Endothelial cell of umbilical vein (primary cell): Measurements from ENCODE around the gene SYNDIG1. TPM values are rescaled to one million over a fixed set of nuclear protein-coding genes. Genes with fewer than 3 reads are reported as not detected.

Experiments
- BruUV-seq: library from RNA; stranded (reverse); fragments of 400-500 nt; replicated peaks from 2 replicates; lab custom pipeline; 2021; lab: Mats Ljungman, UMichigan
- CTCF ChIA-PET: fragments of 300-600, 350-600 bp; sonication (Branson Sonifier 250); formaldehyde crosslinking; loops from one replicate; lab custom pipeline; 2021; ENCODE audit warnings: antibody characterized with exemption, inconsistent platforms; lab: Charles Lee
- POLR2A ChIA-PET: fragments of 300-600, 350-600 bp; sonication (Branson Sonifier 250); formaldehyde crosslinking; loops from one replicate; lab custom pipeline; 2021; ENCODE audit warnings: antibody characterized with exemption, inconsistent platforms; lab: Charles Lee
- DNase-seq: peaks from one replicate; pipeline ENCODE4 v3.0.0-alpha.2; 2011; ENCODE audit warnings: low read depth, low spot score
- FAIRE-seq: peaks from 2 replicates; lab custom pipeline; 2011; peaks lifted over from hg19 to GRCh38; lab: Jason Lieb, UNC
- H2AFZ ChIP-seq: 2 replicates; pipeline ENCODE4 v1.6.0; 2012; ENCODE audit warnings: low read depth, low read length, control low read depth, inconsistent platforms
- H3K27ac ChIP-seq: 2 replicates; pipeline ENCODE4 v1.5.1; 2011; ENCODE audit warnings: low read depth, mild to moderate bottlenecking, control low read depth, low read length, moderate library complexity; ENCODE audit not compliant: insufficient read depth
- H3K27me3 ChIP-seq, 2 experiments: 2 replicates each; pipeline versions ENCODE4 v1.6.0 to v1.6.1; 2011; ENCODE audit warnings: low read length in 2 of 2, mixed read lengths in 1 of 2; ENCODE audit not compliant: control insufficient read depth in 2 of 2, insufficient read depth in 2 of 2
- H3K36me3 ChIP-seq, 2 experiments: 2 replicates in 1 of 2; 3 replicates in 1 of 2; pipeline ENCODE4 v1.5.1; 2011; ENCODE audit warnings: low read length in 2 of 2, mild to moderate bottlenecking in 1 of 2, moderate library complexity in 1 of 2; ENCODE audit not compliant: control insufficient read depth in 2 of 2, insufficient read depth in 2 of 2; ENCODE audit errors: extremely low read depth in 1 of 2
- H3K4me1 ChIP-seq: 3 replicates; pipeline ENCODE4 v1.5.1; 2011; ENCODE audit warnings: mild to moderate bottlenecking, low read length; ENCODE audit not compliant: control insufficient read depth, insufficient read depth; ENCODE audit errors: extremely low read depth
- H3K4me2 ChIP-seq: 2 replicates; pipeline ENCODE4 v1.6.1; 2011; ENCODE audit warnings: low read length, control low read depth, mixed read lengths; ENCODE audit not compliant: insufficient read depth
- H3K4me3 ChIP-seq, 3 experiments: fragments of 200-600 bp in 1 of 3; sonication (generic), shearing (Covaris generic) in 1 of 3; replicated peaks in 1 of 3; 2 replicates each; pipeline ENCODE4 v1.5.1; 2011 to 2016; ENCODE audit warnings: control low read depth in 3 of 3, low read length in 3 of 3, mild to moderate bottlenecking in 2 of 3, inconsistent platforms in 1 of 3, low read depth in 1 of 3, moderate library complexity in 1 of 3; ENCODE audit not compliant: insufficient read depth in 1 of 3
- H3K79me2 ChIP-seq: 2 replicates; pipeline ENCODE4 v1.6.0; 2012; ENCODE audit warnings: low read length, inconsistent platforms; ENCODE audit not compliant: control insufficient read depth, insufficient read depth
- H3K9ac ChIP-seq: replicated peaks from 2 replicates; pipeline ENCODE3; 2011; ENCODE audit warnings: low read length, control low read depth; ENCODE audit not compliant: insufficient read depth; ENCODE audit errors: extremely low read depth
- H3K9me1 ChIP-seq: replicated peaks from 3 replicates; pipeline ENCODE4 v1.6.0; 2011; ENCODE audit warnings: mild to moderate bottlenecking, low read length; ENCODE audit not compliant: control insufficient read depth, insufficient read depth; ENCODE audit errors: extremely low read depth
- H3K9me3 ChIP-seq: replicated peaks from 2 replicates; pipeline ENCODE4 v1.5.1; 2012; ENCODE audit warnings: low read length, inconsistent platforms; ENCODE audit not compliant: control insufficient read depth, insufficient read depth
- H4K20me1 ChIP-seq: replicated peaks from 2 replicates; pipeline ENCODE3; 2011; ENCODE audit warnings: mild to moderate bottlenecking, low read length; ENCODE audit not compliant: control insufficient read depth, insufficient read depth; ENCODE audit errors: extremely low read depth
- EZH2 ChIP-seq: IDR thresholded peaks from 2 replicates; pipeline ENCODE4 v1.6.1; 2012; ENCODE audit warnings: borderline replicate concordance, low read depth, mild to moderate bottlenecking, moderate library complexity, low read length, inconsistent platforms; ENCODE audit not compliant: severe bottlenecking
- FOS ChIP-seq: IDR thresholded peaks from 2 replicates; pipeline ENCODE4 v1.6.1; 2011; ENCODE audit warnings: mild to moderate bottlenecking, low read length, moderate library complexity, borderline replicate concordance; ENCODE audit not compliant: insufficient read depth
- GATA2 ChIP-seq: IDR thresholded peaks from 2 replicates; pipeline ENCODE4 v1.7.0; 2011; ENCODE audit warnings: low read depth, mild to moderate bottlenecking, moderate library complexity, mixed read lengths, low read length; ENCODE audit not compliant: insufficient read length, insufficient read depth
- POLR2A ChIP-seq: IDR thresholded peaks from 2 replicates; pipeline ENCODE4 v1.6.1; 2012; ENCODE audit warnings: low read depth, mild to moderate bottlenecking, control low read depth, low read length
- POLR2AphosphoS5 ChIP-seq: IDR thresholded peaks from 2 replicates; pipeline ENCODE4 v1.6.1; 2012; ENCODE audit warnings: low read depth, mild to moderate bottlenecking, control low read depth, low read length, moderate library complexity; ENCODE audit not compliant: insufficient read depth
- dilution Hi-C: fragments of 300-500 bp; cut with MboI; formaldehyde crosslinking; loops from one replicate; pipeline ENCODE4 v1.15.0; 2019; ENCODE audit warnings: low sequenced_read_pairs; ENCODE audit not compliant: extremely low pct_ligation_motif_present
- intact Hi-C: fragments of 100-400 bp; cut with micrococcal nuclease; formaldehyde crosslinking; loops from one replicate; pipeline ENCODE4 v1.10.0; 2022
- polyA plus RNA-seq, 4 experiments: library from polyadenylated mRNA; depleted of rRNA in 3 of 4; stranded (reverse) in 3 of 4; unstranded in 1 of 4; fragments of >200 nt; gene quantifications; 2 replicates each; pipeline versions ENCODE4 v1.2.1 to v1.2.3, GENCODE V29; 2011 to 2012; ENCODE audit warnings: missing spikeins in 1 of 4
- total RNA-seq: library from RNA; stranded (reverse); gene quantifications from 2 replicates; pipeline ENCODE4 v1.2.3, GENCODE V29; 2021

Gene SYNDIG1
- total and polyA plus RNA-seq, 2 donors (not counting 3 experiments of a cell fraction or from before 2014, with no cell fraction given), result not detected

DNA sequence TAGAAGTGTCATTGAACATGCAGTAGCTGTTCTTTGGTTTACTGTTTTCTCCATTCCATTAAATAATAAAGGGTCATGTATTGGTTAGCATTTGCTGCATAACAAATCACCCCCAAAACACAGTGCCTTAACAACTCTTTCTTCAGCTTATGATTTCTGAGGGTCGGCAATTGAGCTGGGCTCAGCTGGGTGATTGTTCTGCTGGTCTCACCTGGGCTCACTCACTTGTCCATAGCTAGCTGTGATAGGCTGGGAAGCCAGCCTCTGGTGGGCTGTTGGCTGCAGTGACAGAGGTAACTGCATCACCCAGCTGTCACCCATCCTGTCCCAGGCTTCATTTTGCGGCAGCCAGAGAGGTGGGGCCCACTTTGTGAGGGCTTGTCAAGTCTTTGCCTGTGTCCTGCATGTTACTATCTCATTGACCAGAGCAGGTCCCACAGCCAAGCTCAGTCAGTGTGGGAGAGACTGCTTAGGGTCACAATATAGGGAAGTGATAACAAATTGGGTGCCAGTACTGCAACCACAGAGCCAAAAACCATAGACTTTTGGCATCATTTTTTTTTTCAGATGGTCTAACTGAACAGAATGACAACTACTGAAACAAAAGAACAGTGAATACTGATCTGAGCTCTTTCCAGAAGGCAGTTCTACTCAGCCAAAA is 76.9 kb downstream of the SYNDIG1 start:
- no TSS peak for BruUV-seq
- H3K36me3 ChIP-seq, result no peaks in the 10 kb centered on the region
- DNase-seq, result no peak
- H3K79me2 ChIP-seq, result no peaks in the 10 kb centered on the region
- ChIA-PET CTCF (interaction anchor here (0.6 kb wide), 1 partner anchor 38 kb away, joined by 3 read pairs; no protein-coding TSS in a partner anchor), POLR2A (no interaction called here)
- H3K9me3 ChIP-seq, result peaks cover 10% of the 10 kb centered on the region
- FAIRE-seq, result no peak
- H3K9ac ChIP-seq, result no peak overlapping the region
- no peak overlapping the region for H3K27ac ChIP-seq
- no peaks in the 10 kb centered on the region for H4K20me1 ChIP-seq
- no peak overlapping the region for H3K4me2 ChIP-seq
- no peak overlapping the region for H2AFZ ChIP-seq
- no peaks in the 10 kb centered on the region for H3K27me3 ChIP-seq
- no peaks in the 10 kb centered on the region for H3K4me1 ChIP-seq
- no peak for TF ChIP-seq EZH2
- no peak for TF ChIP-seq POLR2AphosphoS5
- no peak for TF ChIP-seq POLR2A
- no peak for TF ChIP-seq FOS
- TF ChIP-seq GATA2, result no peak
- intact Hi-C loops, result no loop called here
- dilution Hi-C loops, result no loop called here
- H3K9me1 ChIP-seq, result no peaks in the 10 kb centered on the region
- no peak overlapping the region for H3K4me3 ChIP-seq

DNA sequence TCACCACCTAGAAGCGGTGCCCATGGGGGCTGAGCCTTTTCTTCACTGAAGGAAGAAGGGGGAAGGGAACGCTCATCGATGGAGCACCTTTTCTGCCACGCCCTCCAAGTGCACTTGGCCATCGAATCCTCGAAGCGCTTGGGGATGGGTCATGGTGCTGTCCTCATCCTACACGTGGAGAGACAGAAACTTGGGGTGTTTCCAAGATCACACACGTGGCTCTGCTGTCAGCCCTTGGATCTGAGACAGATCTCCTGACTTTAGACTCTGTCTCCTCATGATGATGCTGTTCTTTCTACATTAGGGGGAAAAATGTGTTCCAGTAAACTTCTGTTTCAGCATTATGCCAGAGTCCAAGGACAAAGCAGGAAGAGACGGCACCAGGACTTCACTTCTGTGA is 78.5 kb downstream of the SYNDIG1 start:
- no peaks in the 10 kb centered on the region for H4K20me1 ChIP-seq
- no peak overlapping the region for H3K4me2 ChIP-seq
- no peak overlapping the region for H2AFZ ChIP-seq
- DNase-seq (no peak), FAIRE-seq (no peak)
- H3K27me3 ChIP-seq, result no peaks in the 10 kb centered on the region
- BruUV-seq, result no TSS peak
- H3K9me1 ChIP-seq, result no peaks in the 10 kb centered on the region
- H3K79me2 ChIP-seq, result no peaks in the 10 kb centered on the region
- POLR2A ChIA-PET, result no interaction called here
- no peak overlapping the region for H3K9ac ChIP-seq
- dilution Hi-C loops, result no loop called here
- CTCF ChIA-PET, result no interaction called here
- no peaks in the 10 kb centered on the region for H3K36me3 ChIP-seq
- H3K27ac ChIP-seq, result no peak overlapping the region
- H3K9me3 ChIP-seq, result peaks cover 10% of the 10 kb centered on the region
- intact Hi-C loops, result no loop called here
- TF ChIP-seq POLR2A, result no peak
- no peaks in the 10 kb centered on the region for H3K4me1 ChIP-seq
- no peak overlapping the region for H3K4me3 ChIP-seq
